ENCODE data around the gene ITGAL.

ITGAL gene

GRCh38 chr16:30567160-30567990 lies 94.8 kb downstream of the ITGAL start:
- no peak for TF ChIP-seq CTCF (conservative IDR thresholded peaks at IDR 0.05; ENCODE audit: low read length)
- DNase-seq (ENCODE audit: low read depth): no peak

GRCh38 chr16:30567991-30568638 lies 95.6 kb downstream of the ITGAL start:
- H3K4me3 ChIP-seq (ENCODE audit: low read length): no peak overlapping the region
- no peak for TF ChIP-seq CTCF (conservative IDR thresholded peaks at IDR 0.05; ENCODE audit: low read length)
- peak; percentile 78 for DNase-seq (ENCODE audit: low read depth)

More at GRCh38 chr16:30567160-30567990, 94.8 kb downstream of the ITGAL start:
- H3K4me3 ChIP-seq (ENCODE audit: low read length): no peak overlapping the region

GRCh38 chr16:30569281-30569680 lies 96.7 kb downstream of the ITGAL start:
- H3K4me3 ChIP-seq (ENCODE audit: low read length): no peak overlapping the region
- DNase-seq (ENCODE audit: low read depth): no peak
- no peak for TF ChIP-seq CTCF (conservative IDR thresholded peaks at IDR 0.05; ENCODE audit: low read length)

DNA sequence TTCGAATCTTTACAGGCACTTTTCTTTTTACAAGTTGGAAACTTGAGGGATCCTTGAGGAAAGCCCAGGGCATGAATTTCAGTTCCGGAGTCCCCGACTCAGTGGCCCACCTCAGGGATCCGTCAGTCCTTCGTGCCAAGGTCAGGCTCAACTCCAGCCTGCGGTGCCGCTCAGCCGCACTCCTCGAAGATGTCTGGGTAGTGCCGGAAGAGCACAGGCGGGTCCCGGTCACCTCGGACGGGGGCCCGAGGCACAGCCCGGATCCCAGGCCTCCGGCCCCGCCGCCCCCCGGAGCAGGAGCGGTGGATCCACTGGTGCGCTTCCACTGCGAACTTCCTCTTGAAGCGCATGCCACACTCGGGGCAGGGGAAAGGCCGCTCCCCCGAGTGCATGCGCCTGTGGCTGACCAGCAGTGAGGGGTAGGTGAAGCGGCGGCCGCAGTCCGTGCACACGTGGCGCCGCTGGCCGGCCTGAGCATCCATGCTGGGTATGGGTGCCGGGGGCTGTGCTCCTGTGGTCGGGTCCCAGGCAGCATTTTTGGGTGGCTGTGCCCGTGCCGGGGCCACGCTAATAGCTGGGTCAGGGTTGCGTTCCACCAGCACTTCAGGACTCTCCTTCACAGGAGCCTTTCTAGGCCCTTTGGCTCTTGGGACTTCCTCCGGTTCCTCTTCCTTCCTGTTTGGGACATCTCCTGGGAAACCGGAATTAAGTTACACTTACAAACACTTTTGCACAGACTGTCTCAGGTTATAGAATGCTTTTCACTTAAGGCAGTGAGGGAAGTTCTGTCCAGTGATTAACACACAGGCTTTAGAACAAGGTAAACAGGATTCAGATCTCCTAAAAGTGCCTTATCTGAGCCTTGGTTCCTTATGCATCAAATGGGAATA lies 97.4 kb downstream of the ITGAL start:
- no peak for DNase-seq (ENCODE audit: low read depth)
- TF ChIP-seq CTCF (conservative IDR thresholded peaks at IDR 0.05; ENCODE audit: low read length): no peak
- no peak overlapping the region for H3K4me3 ChIP-seq (ENCODE audit: low read length)

- DNase-seq (ENCODE audit: low read depth): peak; percentile 29
- no peak for TF ChIP-seq CTCF (conservative IDR thresholded peaks at IDR 0.05; ENCODE audit: low read length)
- peak overlapping the region; percentile 76 for H3K4me3 ChIP-seq (ENCODE audit: low read length)
These were observed 98.3 kb downstream of the ITGAL start for GRCh38 chr16:30570636-30571444.
